GM12878 (cell line): ENCODE data around the gene PML. TPM values are rescaled to one million over a fixed set of nuclear protein-coding genes. Genes with fewer than 3 reads are reported as not detected.

Experiments used
- CUX1 ChIP-seq: IDR thresholded peaks from 2 replicates; pipeline ENCODE4 v1.6.1; 2012; ENCODE audit warnings: improper control_type of control experiment, low read depth, low read length; ENCODE audit not compliant: insufficient replicate concordance
- MEF2B ChIP-seq: fragments of 450-650 bp; IDR thresholded peaks from 2 replicates; pipeline ENCODE4 v1.6.1; 2018; ENCODE audit warnings: mild to moderate bottlenecking, moderate library complexity; ENCODE audit not compliant: partially characterized antibody, poor library complexity, severe bottlenecking
- RBBP5 ChIP-seq: fragments of 200-600 bp; sonication (generic); conservative IDR thresholded peaks from 2 replicates; pipeline ENCODE4 v1.6.1; 2016
- REST ChIP-seq: IDR thresholded peaks from 2 replicates; pipeline ENCODE4 v1.6.1; 2012; ENCODE audit warnings: mild to moderate bottlenecking, low read depth, low read length
- polyA plus RNA-seq, 11 experiments: library from polyadenylated mRNA; depleted of rRNA in 4 of 11; unstranded in 6 of 11; stranded (reverse) in 5 of 11; fragments of >200 nt; fragmentation: Nextera tagmentation in 4 of 11; fragmentation: Illumina TruSeq in 1 of 11; extraction: Ambion mirVana in 4 of 11; extraction: Trizol in 1 of 11; gene quantifications; 1 replicate in 1 of 11; 2 replicates in 10 of 11; pipeline versions ENCODE4 v1.2.1 to v1.2.3, GENCODE V29; 2011 to 2016; ENCODE audit warnings: inconsistent platforms in 2 of 11, missing spikeins in 2 of 11, low read depth in 1 of 11
- total RNA-seq, 4 experiments: library from RNA; depleted of rRNA in 3 of 4; stranded (reverse); fragments of >200 nt in 3 of 4; fragmentation: Illumina TruSeq in 1 of 4; extraction: Trizol in 1 of 4; gene quantifications; 2 replicates each; pipeline versions ENCODE4 v1.2.1 to v1.2.3, GENCODE V29; 2013 to 2021

The PML gene
- total and polyA plus RNA-seq, 10 of the 15 experiments (the other 5 are each of a cell fraction or from before 2014, with no cell fraction given), result 8.5 to 95.5 (median 30.8) TPM

GRCh38 chr15:73969151-73969759 lies 25.3 kb upstream of the PML start (continued):
- TF ChIP-seq CUX1, result no peak
- no peak for TF ChIP-seq RBBP5
- TF ChIP-seq MEF2B, result no peak
- TF ChIP-seq REST, result no peak
- TF ChIP-seq, all 136 proteins: peak for 0
